Activated CD8-positive, alpha-beta memory T cell treated with anti-CD3 and anti-CD28 coated beads for 1 hour (primary cell): Measurements from ENCODE around the gene POC5.
"Not testable (repeated sequence)": the region's sequence is repeated elsewhere in the genome, so short reads cannot be mapped to it uniquely, and the experiment has no call there.

ENCODE experiments used
- DNase-seq, 2 donors: peaks; one replicate each; pipeline ENCODE4 v3.0.0-alpha.2; 2020; ENCODE audit warnings: low read depth in 1 of 2; ENCODE audit errors: extremely low read depth in 1 of 2

Gene POC5

GRCh38 chr5:75717082-75717922 is at the start of gene POC5:
Gene POC5 (minus strand): TSS chr5:75717437. CDS start chr5:75712937, 4,500 bp downstream.
- peak; percentile 97 for DNase-seq

GRCh38 chr5:75758116-75758515 is 40.9 kb upstream of the POC5 start:
- no peak for DNase-seq

GRCh38 chr5:75756981-75757380 is 39.7 kb upstream of the POC5 start:
- DNase-seq: no peak

GRCh38 chr5:75756211-75756610 is 39.0 kb upstream of the POC5 start:
- no peak for DNase-seq

GRCh38 chr5:75753182-75753581 is 35.9 kb upstream of the POC5 start:
- no peak for DNase-seq

- no peak for DNase-seq
These were observed 27.1 kb upstream of the POC5 start for GRCh38 chr5:75744355-75744754.

- DNase-seq: no peak
These were observed 19.0 kb upstream of the POC5 start for GRCh38 chr5:75736273-75736672.

GRCh38 chr5:75734913-75735789 is 17.9 kb upstream of the POC5 start:
- DNase-seq: no peak

- no peak for DNase-seq
These were observed 16.5 kb upstream of the POC5 start for GRCh38 chr5:75733767-75734166.

GRCh38 chr5:75731515-75731914 is 14.3 kb upstream of the POC5 start:
- DNase-seq: not testable (repeated sequence)

GRCh38 chr5:75729321-75729720 is 12.1 kb upstream of the POC5 start:
- no peak for DNase-seq

- no peak for DNase-seq
These were observed 10.7 kb upstream of the POC5 start for GRCh38 chr5:75727931-75728330.

- not testable (repeated sequence) for DNase-seq
These were observed 9.0 kb upstream of the POC5 start for GRCh38 chr5:75726224-75726623.

- DNase-seq: no peak
These were observed 6.1 kb upstream of the POC5 start for GRCh38 chr5:75723378-75723777.

GRCh38 chr5:75721573-75721972 is 4.3 kb upstream of the POC5 start:
- no peak for DNase-seq

GRCh38 chr5:75720882-75721281 is 3.6 kb upstream of the POC5 start:
- no peak for DNase-seq

GRCh38 chr5:75716715-75717081 is 539 bp downstream of the POC5 start:
- DNase-seq: no peak

- no peak for DNase-seq
These were observed 5.1 kb downstream of the POC5 start for GRCh38 chr5:75712091-75712490.

- DNase-seq: no peak
These were observed 6.1 kb downstream of the POC5 start for GRCh38 chr5:75711151-75711550.

GRCh38 chr5:75710637-75711036 is 6.6 kb downstream of the POC5 start:
- DNase-seq: no peak

- no peak for DNase-seq
These were observed 9.2 kb downstream of the POC5 start for GRCh38 chr5:75707911-75708509.

- no peak for DNase-seq
These were observed 10.5 kb downstream of the POC5 start for GRCh38 chr5:75706775-75707174.
